HCT116 (cell line): ENCODE measurements around the gene ERBB4. TPM values are rescaled to one million over a fixed set of nuclear protein-coding genes. Genes with fewer than 3 reads are reported as not detected.

ENCODE experiments used
- ATAC-seq: fragments of 200-7000 bp; cut with Tn5 transposase; 2 replicates; pipeline ENCODE4 v1.9.1; 2020; ENCODE audit warnings: mild to moderate bottlenecking, moderate library complexity
- BruUV-seq: library from RNA; stranded (reverse); fragments of 400-500 nt; replicated peaks from 2 replicates; lab custom pipeline; 2021; lab: Mats Ljungman, UMichigan
- CTCF ChIA-PET: fragments of 300-600 bp; sonication (Branson Sonifier 250); formaldehyde crosslinking; loops from one replicate; lab custom pipeline; 2021; ENCODE audit warnings: antibody characterized with exemption; lab: Charles Lee
- POLR2A ChIA-PET: fragments of 300-600, 350-600 bp; sonication (Branson Sonifier 250); formaldehyde crosslinking; loops from one replicate; lab custom pipeline; 2021; ENCODE audit warnings: antibody characterized with exemption; lab: Charles Lee
- RAD21 ChIA-PET, 2 experiments: fragments of 300-600 bp; sonication (Branson Sonifier 250); formaldehyde crosslinking; loops; one replicate each; lab custom pipeline; 2023; ENCODE audit warnings: low total read pairs in 2 of 2; ENCODE audit not compliant: uncharacterized antibody in 2 of 2, unreplicated experiment in 2 of 2, low non-redundant PET in 1 of 2; lab: Charles Lee
- DNase-seq: peaks from one replicate; pipeline ENCODE4 v3.0.0-alpha.2; 2010; ENCODE audit warnings: low read depth, low spot score
- H2AFZ ChIP-seq: fragments of 200-600 bp; shearing (Covaris generic), sonication (generic); 2 replicates; pipeline ENCODE4 v1.6.1; 2017; ENCODE audit warnings: low read depth, mixed run types, mixed read lengths, antibody characterized with exemption, low read length; ENCODE audit not compliant: poor library complexity, severe bottlenecking
- H3K27ac ChIP-seq: 2 replicates; pipeline ENCODE4 v1.5.1; 2012; ENCODE audit warnings: low read depth, low read length
- H3K27me3 ChIP-seq: fragments of 200-600 bp; sonication (generic); 2 replicates; pipeline ENCODE4 v1.6.1; 2016; ENCODE audit warnings: mixed run types, low read length, mixed read lengths; ENCODE audit not compliant: insufficient read depth
- H3K36me3 ChIP-seq, 2 experiments: fragments of 200-500 bp in 1 of 2; fragments of 200-600 bp in 1 of 2; sonication (Bioruptor generic) in 1 of 2; sonication (generic) in 1 of 2; 2 replicates each; pipeline versions ENCODE4 v1.5.1 to v1.6.1; 2014 to 2016; ENCODE audit warnings: low read length in 2 of 2, inconsistent platforms in 1 of 2, mixed read lengths in 1 of 2, mixed run types in 1 of 2; ENCODE audit not compliant: insufficient read depth in 2 of 2, control insufficient read depth in 1 of 2
- H3K4me1 ChIP-seq, 2 experiments: fragments of 200-600 bp in 1 of 2; sonication (generic) in 1 of 2; 2 replicates each; pipeline versions ENCODE4 v1.5.1 to v1.6.1; 2012 to 2017; ENCODE audit warnings: low read length in 2 of 2, inconsistent platforms in 1 of 2, mild to moderate bottlenecking in 1 of 2, mixed read lengths in 1 of 2, mixed run types in 1 of 2, moderate library complexity in 1 of 2; ENCODE audit not compliant: insufficient read depth in 2 of 2, control insufficient read depth in 1 of 2
- H3K4me2 ChIP-seq: fragments of 200-600 bp; sonication (generic); 2 replicates; pipeline ENCODE4 v1.6.1; 2017; ENCODE audit warnings: mixed run types, low read length, mixed read lengths
- H3K4me3 ChIP-seq, 2 experiments: fragments of 200-600 bp in 1 of 2; sonication (generic) in 1 of 2; replicated peaks in 1 of 2; 2 replicates each; pipeline ENCODE4 v1.5.1; 2011 to 2016; ENCODE audit warnings: low read length in 2 of 2, control low read depth in 1 of 2, low read depth in 1 of 2, mild to moderate bottlenecking in 1 of 2, mixed read lengths in 1 of 2, mixed run types in 1 of 2
- H3K79me2 ChIP-seq: fragments of 200-600 bp; sonication (generic); 2 replicates; pipeline ENCODE4 v1.6.1; 2017; ENCODE audit warnings: mild to moderate bottlenecking, mixed run types, low read length, moderate library complexity, mixed read lengths; ENCODE audit not compliant: insufficient read depth
- H3K9ac ChIP-seq: fragments of 200-600 bp; sonication (generic); 2 replicates; pipeline ENCODE4 v1.6.1; 2016; ENCODE audit warnings: low read length, mixed read lengths
- H3K9me2 ChIP-seq: fragments of 200-600 bp; sonication (generic), shearing (Covaris generic); 2 replicates; pipeline ENCODE4 v1.6.1; 2017; ENCODE audit warnings: mixed run types, mild to moderate bottlenecking, moderate library complexity; ENCODE audit not compliant: insufficient read depth
- H3K9me3 ChIP-seq, 2 experiments: fragments of 200-500 bp in 1 of 2; fragments of 200-600 bp in 1 of 2; sonication (Bioruptor generic) in 1 of 2; sonication (generic) in 1 of 2; 2 replicates each; pipeline ENCODE4 v1.6.1; 2014 to 2017; ENCODE audit warnings: low read length in 2 of 2, mixed read lengths in 2 of 2, inconsistent platforms in 1 of 2, low read depth in 1 of 2, mild to moderate bottlenecking in 1 of 2, mixed run types in 1 of 2, moderate library complexity in 1 of 2; ENCODE audit not compliant: control insufficient read depth in 1 of 2, insufficient read depth in 1 of 2
- H4K20me1 ChIP-seq: fragments of 200-600 bp; sonication (generic), shearing (Covaris generic); 2 replicates; pipeline ENCODE4 v1.6.1; 2017; ENCODE audit warnings: mixed run types, mild to moderate bottlenecking, moderate library complexity; ENCODE audit not compliant: insufficient read depth
- EGR1 ChIP-seq: IDR thresholded peaks from 2 replicates; pipeline ENCODE4 v1.6.1; 2012; ENCODE audit warnings: low read depth
- ELF1 ChIP-seq: IDR thresholded peaks from 2 replicates; pipeline ENCODE4 v1.6.1; 2012; ENCODE audit warnings: low read depth, borderline replicate concordance
- POLR2AphosphoS5 ChIP-seq: IDR thresholded peaks from 2 replicates; pipeline ENCODE4 v1.6.1; 2011; ENCODE audit warnings: mild to moderate bottlenecking, low read depth, low read length, moderate library complexity
- RAD21 ChIP-seq: IDR thresholded peaks from 2 replicates; pipeline ENCODE4 v1.6.1; 2012; ENCODE audit warnings: low read depth, mild to moderate bottlenecking
- SIN3A ChIP-seq: IDR thresholded peaks from 2 replicates; pipeline ENCODE4 v1.6.1; 2012; ENCODE audit warnings: low read depth
- SP1 ChIP-seq: IDR thresholded peaks from 2 replicates; pipeline ENCODE4 v1.6.1; 2012; ENCODE audit warnings: low read depth
- TCF7L2 ChIP-seq: IDR thresholded peaks from 2 replicates; pipeline ENCODE4 v1.7.0; 2011; ENCODE audit warnings: borderline replicate concordance, inconsistent platforms; ENCODE audit not compliant: insufficient read depth, insufficient read length; ENCODE audit errors: extremely low read depth
- YY1 ChIP-seq: IDR thresholded peaks from 2 replicates; pipeline ENCODE4 v1.6.1; 2011; ENCODE audit warnings: low read length, low read depth, moderate library complexity, mild to moderate bottlenecking; ENCODE audit not compliant: insufficient replicate concordance; ENCODE audit errors: extremely low read depth
- ZFX ChIP-seq: fragments of 450-650 bp; IDR thresholded peaks from 2 replicates; pipeline ENCODE4 v1.6.1; 2017
- ZNF274 ChIP-seq: fragments of 200-500 bp; sonication (Bioruptor generic); IDR thresholded peaks from 2 replicates; pipeline ENCODE4 v1.6.1; 2014; ENCODE audit warnings: mild to moderate bottlenecking, low read depth, low read length, inconsistent platforms
- intact Hi-C: fragments of 100-400 bp; cut with micrococcal nuclease; formaldehyde crosslinking; loops from 2 replicates; pipeline ENCODE4 v1.10.0; 2022
- total RNA-seq: library from RNA; stranded (reverse); gene quantifications from one replicate; pipeline ENCODE4 v1.2.1, GENCODE V29; 2021; ENCODE audit not compliant: unreplicated experiment
- TF ChIP-seq, protein P1 (sequence below), 3 experiments: fragments of 200-600 bp in 1 of 3; sonication (generic) in 1 of 3; IDR thresholded peaks in 2 of 3; conservative IDR thresholded peaks in 1 of 3; 2 replicates each; pipeline ENCODE4 v1.5.1; 2012 to 2017; ENCODE audit warnings: low read depth in 2 of 3, low read length in 2 of 3, antibody characterized with exemption in 1 of 3, borderline replicate concordance in 1 of 3, control low read depth in 1 of 3, mild to moderate bottlenecking in 1 of 3, mixed read lengths in 1 of 3, mixed run types in 1 of 3, moderate library complexity in 1 of 3; ENCODE audit not compliant: insufficient read depth in 1 of 3
- TF ChIP-seq, protein P2 (sequence below): IDR thresholded peaks from 2 replicates; pipeline ENCODE4 v1.6.1; 2012
- TF ChIP-seq, protein P3 (sequence below): IDR thresholded peaks from 2 replicates; pipeline ENCODE4 v1.6.1; 2011; ENCODE audit warnings: mild to moderate bottlenecking, low read length, moderate library complexity; ENCODE audit not compliant: insufficient replicate concordance; ENCODE audit errors: extremely low read depth

Gene ERBB4
- total RNA-seq, 1 experiment from 2014 or later: 0.10 TPM

DNA sequence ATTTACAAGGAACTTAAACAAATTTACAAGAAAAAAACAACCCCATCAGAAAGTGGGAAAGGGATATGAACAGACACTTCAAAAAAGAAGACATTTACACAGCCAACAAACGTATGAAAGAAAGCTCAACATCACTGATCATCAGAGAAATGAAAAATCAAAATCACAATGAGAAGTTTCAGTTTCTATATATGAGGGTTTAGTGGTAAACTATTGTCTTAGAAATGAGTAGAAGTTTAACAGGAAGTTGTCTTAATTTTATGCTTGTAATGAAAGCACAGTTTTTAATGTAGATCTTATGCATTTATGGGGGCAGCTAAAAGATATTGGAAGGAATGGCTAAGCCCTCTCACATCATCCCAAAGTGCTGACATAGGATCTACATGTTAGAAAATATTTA, 325.4 kb downstream of the ERBB4 start:
- no peaks in the 10 kb centered on the region for H3K9me3 ChIP-seq
- POLR2A ChIA-PET: no interaction called here
- DNase-seq: no peak
- H3K27me3 ChIP-seq: no peaks in the 10 kb centered on the region
- no peak overlapping the region for H2AFZ ChIP-seq
- no peaks in the 10 kb centered on the region for H3K79me2 ChIP-seq
- TF ChIP-seq POLR2AphosphoS5 (no peak), TCF7L2 (no peak), ELF1 (no peak), ZFX (no peak), YY1 (no peak), ZNF274 (no peak), SIN3A (no peak), EGR1 (no peak), SP1 (no peak), RAD21 (no peak)
- TF ChIP-seq, protein P1, sequence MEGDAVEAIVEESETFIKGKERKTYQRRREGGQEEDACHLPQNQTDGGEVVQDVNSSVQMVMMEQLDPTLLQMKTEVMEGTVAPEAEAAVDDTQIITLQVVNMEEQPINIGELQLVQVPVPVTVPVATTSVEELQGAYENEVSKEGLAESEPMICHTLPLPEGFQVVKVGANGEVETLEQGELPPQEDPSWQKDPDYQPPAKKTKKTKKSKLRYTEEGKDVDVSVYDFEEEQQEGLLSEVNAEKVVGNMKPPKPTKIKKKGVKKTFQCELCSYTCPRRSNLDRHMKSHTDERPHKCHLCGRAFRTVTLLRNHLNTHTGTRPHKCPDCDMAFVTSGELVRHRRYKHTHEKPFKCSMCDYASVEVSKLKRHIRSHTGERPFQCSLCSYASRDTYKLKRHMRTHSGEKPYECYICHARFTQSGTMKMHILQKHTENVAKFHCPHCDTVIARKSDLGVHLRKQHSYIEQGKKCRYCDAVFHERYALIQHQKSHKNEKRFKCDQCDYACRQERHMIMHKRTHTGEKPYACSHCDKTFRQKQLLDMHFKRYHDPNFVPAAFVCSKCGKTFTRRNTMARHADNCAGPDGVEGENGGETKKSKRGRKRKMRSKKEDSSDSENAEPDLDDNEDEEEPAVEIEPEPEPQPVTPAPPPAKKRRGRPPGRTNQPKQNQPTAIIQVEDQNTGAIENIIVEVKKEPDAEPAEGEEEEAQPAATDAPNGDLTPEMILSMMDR (IDR thresholded peaks at IDR 0.05 in 2 of 3, conservative IDR thresholded peaks at IDR 0.05 in 1 of 3; ENCODE audit: borderline replicate concordance in 1 of 3, insufficient read depth in 1 of 3, low read depth in 2 of 3, low read length in 2 of 3): no peak
- TF ChIP-seq, protein P2, sequence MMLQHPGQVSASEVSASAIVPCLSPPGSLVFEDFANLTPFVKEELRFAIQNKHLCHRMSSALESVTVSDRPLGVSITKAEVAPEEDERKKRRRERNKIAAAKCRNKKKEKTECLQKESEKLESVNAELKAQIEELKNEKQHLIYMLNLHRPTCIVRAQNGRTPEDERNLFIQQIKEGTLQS: no peak
- TF ChIP-seq, protein P3, sequence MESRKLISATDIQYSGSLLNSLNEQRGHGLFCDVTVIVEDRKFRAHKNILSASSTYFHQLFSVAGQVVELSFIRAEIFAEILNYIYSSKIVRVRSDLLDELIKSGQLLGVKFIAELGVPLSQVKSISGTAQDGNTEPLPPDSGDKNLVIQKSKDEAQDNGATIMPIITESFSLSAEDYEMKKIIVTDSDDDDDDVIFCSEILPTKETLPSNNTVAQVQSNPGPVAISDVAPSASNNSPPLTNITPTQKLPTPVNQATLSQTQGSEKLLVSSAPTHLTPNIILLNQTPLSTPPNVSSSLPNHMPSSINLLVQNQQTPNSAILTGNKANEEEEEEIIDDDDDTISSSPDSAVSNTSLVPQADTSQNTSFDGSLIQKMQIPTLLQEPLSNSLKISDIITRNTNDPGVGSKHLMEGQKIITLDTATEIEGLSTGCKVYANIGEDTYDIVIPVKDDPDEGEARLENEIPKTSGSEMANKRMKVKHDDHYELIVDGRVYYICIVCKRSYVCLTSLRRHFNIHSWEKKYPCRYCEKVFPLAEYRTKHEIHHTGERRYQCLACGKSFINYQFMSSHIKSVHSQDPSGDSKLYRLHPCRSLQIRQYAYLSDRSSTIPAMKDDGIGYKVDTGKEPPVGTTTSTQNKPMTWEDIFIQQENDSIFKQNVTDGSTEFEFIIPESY: no peak
- TF ChIP-seq, all 23 proteins: peak for 0
- Histone ChIP-seq H3K9ac (no peak overlapping the region), H3K4me1 (no peaks in the 10 kb centered on the region), H3K36me3 (no peaks in the 10 kb centered on the region), H3K27ac (no peak overlapping the region), H4K20me1 (no peaks in the 10 kb centered on the region), H3K4me2 (no peak overlapping the region), H3K4me3 (no peak overlapping the region), H3K9me2 (no peaks in the 10 kb centered on the region)
- no TSS peak for BruUV-seq
- ATAC-seq: no peak
- CTCF ChIA-PET: no interaction called here
- intact Hi-C loops: no loop called here
- RAD21 ChIA-PET: no interaction called here
